Body of pancreas (tissue), 4 donors: ENCODE data around the gene YWHAB.

Experiments
- CTCF ChIP-seq, 7 experiments: fragments of 450-650 bp in 4 of 7; fragments of 200-600 bp in 3 of 7; sonication (generic) in 3 of 7; IDR thresholded peaks; one replicate each; pipeline ENCODE4 v1.5.1; 2016 to 2019; ENCODE audit warnings: antibody characterized with exemption in 7 of 7
- POLR2A ChIP-seq, 3 donors: fragments of 450-650 bp; IDR thresholded peaks; one replicate each; pipeline ENCODE4 v1.6.1; 2016; ENCODE audit warnings: antibody characterized with exemption in 3 of 3, mild to moderate bottlenecking in 2 of 3

- TF ChIP-seq CTCF (IDR thresholded peaks at IDR 0.05) = no peak
- TF ChIP-seq POLR2A (IDR thresholded peaks at IDR 0.05) = no peak
Measured at GRCh38 chr20:44849703-44850102, 35.8 kb upstream of the YWHAB start.
